AG09319 (cell line): ENCODE measurements around the gene CCSER1.

Experiments used
- DNase-seq: peaks from one replicate; pipeline ENCODE4 v3.0.0-alpha.2; 2010; ENCODE audit warnings: low read depth; ENCODE audit errors: extremely low read depth
- CTCF ChIP-seq: IDR thresholded peaks from 2 replicates; pipeline ENCODE4 v1.5.1; 2011; ENCODE audit warnings: low read depth, mild to moderate bottlenecking, inconsistent platforms, low read length, moderate library complexity

CCSER1 gene

GRCh38 chr4:91590260-91590659 is 1463.1 kb downstream of the CCSER1 start:
- no peak for TF ChIP-seq CTCF
- DNase-seq: no peak

GRCh38 chr4:91592125-91592524 is 1464.9 kb downstream of the CCSER1 start:
- no peak for TF ChIP-seq CTCF
- no peak for DNase-seq

DNA sequence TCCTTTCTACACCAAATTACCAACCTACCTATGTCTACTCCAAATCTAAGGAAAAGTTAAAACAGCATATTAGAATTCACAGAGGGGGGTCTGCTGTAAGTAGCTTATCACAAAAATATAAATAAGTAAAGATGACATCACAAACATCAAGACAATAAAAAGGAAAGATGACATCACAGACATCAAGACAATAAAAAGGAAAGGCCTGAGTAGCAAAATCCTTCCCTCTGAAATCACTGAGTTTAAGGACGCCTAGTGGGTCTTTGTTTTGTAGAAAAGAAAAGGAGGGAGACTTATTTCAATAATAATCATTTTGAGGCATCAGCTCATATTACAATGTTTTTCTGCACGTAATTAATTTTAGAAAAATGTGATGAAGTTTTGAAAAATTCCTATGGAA is 1469.5 kb downstream of the CCSER1 start:
- TF ChIP-seq CTCF: no peak

GRCh38 chr4:91598696-91599095 is 1471.5 kb downstream of the CCSER1 start:
- no peak for TF ChIP-seq CTCF
- DNase-seq: no peak

More for the DNA sequence above, 1469.5 kb downstream of the CCSER1 start:
- no peak for DNase-seq

- TF ChIP-seq CTCF: no peak
- no peak for DNase-seq
Measured at GRCh38 chr4:91600301-91600700, 1473.1 kb downstream of the CCSER1 start.

GRCh38 chr4:91601401-91601800 is 1474.2 kb downstream of the CCSER1 start:
- DNase-seq: no peak
- TF ChIP-seq CTCF: no peak

DNA sequence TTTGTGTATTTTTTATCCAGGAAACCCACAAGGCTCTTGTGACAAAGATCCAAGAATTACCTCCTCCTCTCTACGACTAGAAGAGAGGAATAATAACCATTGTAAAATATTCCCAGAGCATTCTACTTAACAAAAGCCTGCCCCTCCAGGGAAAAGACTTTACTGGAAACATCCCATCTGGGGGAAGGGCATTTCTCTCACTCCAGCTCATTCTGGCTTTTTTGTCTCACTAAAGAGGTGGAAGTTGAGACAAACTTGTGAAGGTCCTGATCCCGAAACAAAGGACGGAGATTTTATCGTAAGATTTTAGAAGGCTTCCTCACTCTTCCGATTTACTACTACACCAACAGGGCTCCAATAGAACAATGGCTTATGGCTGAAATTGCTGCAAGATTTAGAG is 1484.6 kb downstream of the CCSER1 start:
- DNase-seq: no peak
- TF ChIP-seq CTCF: no peak
